ENCODE measurements around the gene DYNLRB2.

Gene DYNLRB2

DNA sequence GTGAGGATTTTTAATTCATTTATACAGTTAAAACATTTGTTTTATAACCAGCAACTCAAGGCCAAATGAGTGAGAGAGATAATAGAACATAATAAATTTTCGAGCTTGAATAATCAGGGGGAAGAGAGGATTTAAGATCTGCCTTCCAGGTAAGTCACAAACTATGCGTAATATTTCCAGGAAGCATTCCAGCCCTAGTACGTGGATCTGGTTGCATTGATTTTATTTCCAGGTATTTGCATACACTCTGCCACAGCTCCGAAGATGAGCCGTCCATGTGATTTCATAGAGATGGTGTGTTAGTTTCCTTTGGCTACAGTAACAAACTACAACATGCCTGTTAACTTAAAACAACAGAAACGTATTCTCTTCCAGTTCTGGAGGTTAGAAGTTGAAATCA, 3.5 kb downstream of the DYNLRB2 start:
- no peak for DNase-seq

DNA sequence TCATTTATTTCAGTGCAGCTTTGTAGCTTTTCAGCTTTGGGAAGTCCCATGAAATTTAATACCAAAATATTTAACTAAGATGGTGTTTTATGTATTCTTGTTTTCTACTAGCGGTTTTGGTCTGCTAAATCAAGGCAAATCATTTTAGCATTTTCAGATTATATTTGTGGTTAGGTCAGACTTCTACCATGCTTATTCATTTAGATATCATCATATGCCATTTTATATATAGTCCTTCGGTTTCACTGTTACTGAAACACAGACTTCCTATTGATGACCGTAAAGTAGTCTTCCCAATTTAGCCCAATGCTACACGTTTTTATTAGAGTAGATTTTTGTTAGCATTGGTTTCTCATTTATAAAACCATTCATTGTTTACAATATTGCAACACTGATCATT, 5.5 kb downstream of the DYNLRB2 start:
- in situ Hi-C loops (cut with HindIII; ENCODE audit: low pct_ligation_motif_present, low pct_unique_long_range_greater_than_20kb, low sequenced_read_pairs) = no loop called here
- no peak for DNase-seq

More for the DNA sequence above, 3.5 kb downstream of the DYNLRB2 start:
- in situ Hi-C loops (cut with HindIII; ENCODE audit: low pct_ligation_motif_present, low pct_unique_long_range_greater_than_20kb, low sequenced_read_pairs) = no loop called here

DNA sequence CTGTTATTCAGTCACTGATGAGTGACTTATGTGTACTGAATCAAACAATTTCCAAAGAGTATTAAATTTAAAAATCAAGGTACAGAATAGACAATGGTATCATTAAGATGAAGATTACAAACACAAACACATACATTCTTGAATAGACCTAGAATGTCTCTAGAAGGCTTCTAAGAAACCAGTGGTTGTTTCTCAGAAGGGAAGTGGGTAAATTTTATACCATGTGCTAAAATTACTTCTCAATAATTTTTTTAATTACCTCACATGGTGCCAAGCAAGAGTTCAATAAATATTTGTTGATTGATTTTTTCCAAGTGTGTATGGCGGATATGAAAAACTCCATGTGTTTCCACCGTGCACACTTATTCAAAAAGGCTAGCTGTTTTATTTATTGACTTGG, 6.4 kb downstream of the DYNLRB2 start:
- DNase-seq = no peak
- in situ Hi-C loops (cut with HindIII; ENCODE audit: low pct_ligation_motif_present, low pct_unique_long_range_greater_than_20kb, low sequenced_read_pairs) = no loop called here

DNA sequence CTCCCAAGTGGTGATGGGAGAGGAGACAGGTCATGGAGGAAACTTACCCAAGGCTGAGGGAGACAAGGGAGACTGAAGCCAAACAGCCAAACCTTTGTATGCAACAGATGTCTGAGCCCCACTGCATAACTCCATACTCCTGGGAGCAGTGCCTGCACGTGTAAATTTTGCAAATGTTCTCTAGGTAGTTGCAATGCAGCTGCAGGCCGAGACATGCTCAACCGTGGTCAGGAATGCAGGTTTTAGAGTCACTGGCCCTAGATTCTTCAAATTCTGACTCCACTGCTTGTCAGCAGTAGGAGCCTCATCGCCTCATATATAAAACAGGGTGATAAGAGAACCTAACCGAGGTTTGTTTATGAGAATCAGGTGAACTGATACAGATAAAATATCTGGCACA, 11.5 kb downstream of the DYNLRB2 start:
- DNase-seq = no peak
- in situ Hi-C loops (cut with HindIII; ENCODE audit: low pct_ligation_motif_present, low pct_unique_long_range_greater_than_20kb, low sequenced_read_pairs) = no loop called here

DNA sequence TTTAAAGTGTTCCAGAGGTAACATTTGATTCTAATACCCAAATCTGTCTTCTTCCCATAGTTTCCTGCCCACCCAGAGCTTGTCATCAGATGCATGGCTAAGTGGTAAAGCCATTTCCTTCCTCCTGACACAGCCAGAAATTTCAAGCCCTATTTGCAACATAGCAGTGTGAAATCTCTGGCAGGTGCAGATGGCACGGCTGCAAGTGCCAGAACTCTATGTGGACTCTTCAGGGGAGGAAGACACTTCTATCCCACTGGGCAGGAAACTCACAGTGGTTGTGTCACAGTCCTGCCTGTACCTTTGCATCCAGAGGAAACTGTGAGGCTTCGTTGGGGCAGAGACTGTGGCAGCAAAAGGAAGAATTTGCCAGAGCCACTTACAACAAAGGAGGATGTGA, 13.2 kb downstream of the DYNLRB2 start:
- no peak for DNase-seq
- in situ Hi-C loops (cut with HindIII; ENCODE audit: low pct_ligation_motif_present, low pct_unique_long_range_greater_than_20kb, low sequenced_read_pairs) = no loop called here

DNA sequence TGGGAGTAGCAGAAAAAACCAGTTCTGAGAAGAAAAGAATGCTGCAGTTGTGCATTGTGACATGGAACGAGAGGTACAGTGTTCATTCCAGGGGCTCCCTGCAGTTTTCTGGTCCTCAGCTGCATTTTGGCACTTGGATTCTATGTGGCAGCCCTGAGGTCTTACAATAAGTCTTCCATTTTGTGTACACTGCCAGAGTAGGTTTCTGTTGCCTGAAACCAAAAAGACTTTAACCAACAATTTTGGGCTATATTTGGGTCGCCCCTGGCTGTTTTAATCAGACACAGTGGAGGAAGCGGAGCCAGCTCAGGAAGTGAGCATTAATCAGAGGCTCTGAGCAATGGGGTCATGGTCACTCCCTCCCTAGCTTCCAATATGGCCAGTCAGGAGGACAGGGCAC, 15.7 kb downstream of the DYNLRB2 start:
- in situ Hi-C loops (cut with HindIII; ENCODE audit: low pct_ligation_motif_present, low pct_unique_long_range_greater_than_20kb, low sequenced_read_pairs) = no loop called here

DNA sequence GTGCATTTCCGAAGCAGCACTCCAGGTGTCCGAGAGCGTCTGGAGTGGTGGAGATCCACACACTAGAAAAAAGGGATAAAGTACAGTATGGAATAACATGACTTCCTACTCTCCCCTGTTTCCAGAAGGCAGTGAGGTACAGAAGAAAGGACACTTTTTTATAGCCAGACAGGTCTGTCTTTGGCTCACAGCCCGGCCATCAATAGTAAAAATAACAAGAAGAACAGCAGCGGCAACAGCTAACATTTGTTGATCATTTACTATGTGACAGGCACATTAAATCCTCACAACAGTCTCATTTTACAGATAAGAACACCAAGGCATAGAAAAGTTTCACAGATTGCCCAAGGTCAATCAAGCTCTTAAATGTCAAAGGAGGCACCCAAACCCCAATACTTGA, 16.2 kb downstream of the DYNLRB2 start:
- DNase-seq = no peak
- in situ Hi-C loops (cut with HindIII; ENCODE audit: low pct_ligation_motif_present, low pct_unique_long_range_greater_than_20kb, low sequenced_read_pairs) = no loop called here

More for the DNA sequence above, 15.7 kb downstream of the DYNLRB2 start:
- no peak for DNase-seq

DNA sequence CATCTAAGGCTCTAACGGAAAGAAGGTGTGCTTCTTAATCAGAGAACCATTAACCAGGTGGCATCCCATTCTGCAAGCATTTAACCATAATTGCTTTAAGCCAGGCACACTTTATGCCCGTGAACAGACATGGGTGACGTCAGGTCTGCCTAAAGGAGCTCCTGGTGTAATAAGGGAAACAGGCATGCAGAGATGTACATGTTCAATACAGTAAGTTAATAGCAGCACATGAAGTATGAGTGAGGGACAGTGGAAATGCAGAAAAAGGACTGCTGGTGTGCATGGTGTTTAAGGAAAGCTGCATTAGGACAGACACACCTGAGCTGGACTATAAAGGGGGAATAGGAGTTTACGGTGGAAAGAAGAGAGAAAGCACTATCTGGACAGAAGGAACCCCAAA, 18.6 kb downstream of the DYNLRB2 start:
- in situ Hi-C loops (cut with HindIII; ENCODE audit: low pct_ligation_motif_present, low pct_unique_long_range_greater_than_20kb, low sequenced_read_pairs) = no loop called here
- no peak for DNase-seq

DNA sequence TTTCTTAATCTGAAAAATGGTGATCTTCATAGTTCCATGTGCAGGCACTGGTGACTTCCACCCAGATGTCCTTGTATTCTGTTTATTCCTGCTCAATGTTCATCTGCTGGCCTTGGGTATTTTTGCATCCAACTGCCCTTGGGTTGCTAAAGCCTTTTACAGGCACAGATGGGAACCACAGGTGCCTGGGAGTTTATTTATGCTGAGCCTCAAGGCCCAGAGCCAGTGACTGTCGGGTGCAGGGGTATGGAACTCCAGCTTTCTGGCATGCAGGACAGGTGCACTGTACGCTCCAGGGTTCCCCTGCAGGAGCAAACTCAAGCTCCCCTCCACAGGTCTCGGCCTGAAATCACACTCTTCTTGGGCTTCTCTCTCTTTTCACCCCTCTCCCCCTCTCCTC, 22.3 kb downstream of the DYNLRB2 start:
- in situ Hi-C loops (cut with HindIII; ENCODE audit: low pct_ligation_motif_present, low pct_unique_long_range_greater_than_20kb, low sequenced_read_pairs) = no loop called here
- DNase-seq = no peak

DNA sequence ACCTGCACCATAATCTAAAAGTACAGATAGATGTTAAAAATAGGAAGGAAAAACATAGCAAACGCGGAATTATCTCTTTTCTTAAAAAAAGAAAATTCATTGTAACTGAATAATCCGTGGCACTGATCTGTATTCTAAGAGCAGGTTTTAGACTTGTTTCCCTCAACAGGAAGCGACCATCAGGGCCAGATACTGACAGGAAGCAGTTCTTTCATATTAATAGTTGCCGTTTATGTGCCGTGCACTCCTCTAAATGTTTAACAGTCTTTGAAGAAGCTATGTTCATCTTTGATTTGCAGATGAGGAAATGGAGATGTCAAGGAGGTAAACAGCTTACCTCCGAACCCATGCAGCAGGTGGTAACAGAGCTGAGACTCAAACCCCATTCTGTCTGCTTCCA, 23.6 kb downstream of the DYNLRB2 start:
- in situ Hi-C loops (cut with HindIII; ENCODE audit: low pct_ligation_motif_present, low pct_unique_long_range_greater_than_20kb, low sequenced_read_pairs) = no loop called here
- DNase-seq = no peak

DNA sequence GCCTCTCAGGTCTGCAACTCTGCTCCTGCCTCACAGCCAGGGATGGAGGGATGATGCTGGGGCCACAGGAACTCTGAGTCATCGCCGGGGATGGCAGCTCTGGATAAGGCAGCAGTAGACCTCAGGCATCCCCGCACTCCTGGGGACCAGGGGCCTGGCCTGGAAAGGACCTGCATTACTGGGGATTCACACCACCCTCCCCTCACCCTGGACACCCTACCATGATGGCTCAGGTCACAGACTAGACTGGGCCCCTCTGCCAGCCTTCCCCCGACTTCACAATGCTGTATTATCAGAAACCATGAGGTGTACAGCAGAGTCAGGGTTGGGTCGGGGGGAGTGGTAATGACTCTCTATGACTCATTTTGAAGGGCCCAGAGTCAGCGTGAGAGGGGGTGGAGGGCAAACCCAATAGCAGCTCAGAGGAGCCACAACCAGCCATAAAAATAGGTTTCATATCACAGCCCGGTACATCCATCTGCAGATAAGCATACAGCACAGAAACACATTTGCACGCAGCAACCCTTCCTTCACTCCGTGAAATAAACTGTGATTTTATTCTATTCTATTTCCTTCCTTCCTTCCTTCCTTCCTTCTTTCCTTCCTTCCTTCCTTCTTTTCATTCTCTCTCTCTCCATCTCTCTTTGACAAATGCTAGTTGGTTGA, 28.8 kb downstream of the DYNLRB2 start:
- in situ Hi-C loops (cut with HindIII; ENCODE audit: low pct_ligation_motif_present, low pct_unique_long_range_greater_than_20kb, low sequenced_read_pairs) = no loop called here
- DNase-seq = peak; percentile 29

DNA sequence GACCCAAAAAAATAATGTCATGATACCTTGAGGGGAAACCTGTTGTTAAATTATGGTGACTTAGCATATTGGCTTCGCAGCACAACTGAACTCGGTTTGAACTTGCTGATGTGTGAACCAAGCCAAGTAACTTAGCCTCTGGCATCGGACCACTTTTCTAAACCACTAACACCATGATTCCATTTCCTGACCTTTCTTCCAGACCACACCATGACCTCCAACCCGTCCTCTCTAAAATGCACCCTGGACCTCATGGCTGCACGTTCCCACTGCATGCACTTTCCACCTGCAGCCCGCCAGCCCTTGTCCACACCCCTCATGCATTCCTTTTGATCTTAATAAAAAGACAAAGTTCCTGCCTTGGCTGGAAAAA, 29.3 kb downstream of the DYNLRB2 start:
- no peak for DNase-seq
- in situ Hi-C loops (cut with HindIII; ENCODE audit: low pct_ligation_motif_present, low pct_unique_long_range_greater_than_20kb, low sequenced_read_pairs) = no loop called here

DNA sequence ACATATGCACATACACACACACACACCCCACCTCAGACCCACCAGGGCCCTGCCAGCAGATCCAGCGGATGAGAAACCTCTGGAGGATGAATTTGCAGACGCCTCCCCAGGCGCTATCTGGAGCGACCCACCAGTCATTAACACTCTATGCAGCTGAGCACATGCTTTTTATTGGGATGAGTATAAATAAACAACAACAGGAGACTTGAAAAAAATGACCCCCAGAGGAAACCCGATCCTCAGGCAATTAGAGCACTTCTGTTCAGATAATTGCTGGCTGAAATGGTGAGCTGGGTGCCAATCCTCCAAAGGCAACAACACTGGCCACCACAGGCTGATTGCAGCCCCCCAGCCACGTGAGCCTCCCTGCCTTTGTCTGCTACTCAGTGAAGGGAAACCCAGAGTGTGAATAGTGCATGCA, 32.9 kb downstream of the DYNLRB2 start:
- in situ Hi-C loops (cut with HindIII; ENCODE audit: low pct_ligation_motif_present, low pct_unique_long_range_greater_than_20kb, low sequenced_read_pairs) = no loop called here
- DNase-seq = no peak

DNA sequence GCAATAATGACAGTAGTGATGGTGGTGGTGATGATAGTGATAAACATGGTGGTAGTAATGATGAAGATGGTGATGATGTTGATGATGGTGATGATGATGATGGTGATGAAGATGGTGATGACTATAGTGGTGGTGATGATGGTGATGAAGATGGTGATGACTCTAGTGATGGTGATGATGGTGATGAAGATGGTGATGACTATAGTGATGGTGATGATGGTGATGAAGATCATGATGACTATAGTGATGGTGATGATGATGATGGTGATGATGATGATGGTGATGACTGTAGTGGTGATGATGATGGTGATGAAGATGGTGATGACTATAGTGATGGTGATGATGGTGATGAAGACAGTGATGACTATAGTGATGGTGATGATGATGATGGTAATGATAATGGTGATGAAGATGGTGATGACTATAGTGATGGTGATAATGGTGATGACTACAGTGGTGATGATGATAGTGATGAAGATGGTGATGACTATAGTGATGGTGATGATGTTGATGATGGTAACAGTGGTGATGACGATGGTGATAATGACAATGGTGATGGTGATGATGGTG, 35.6 kb downstream of the DYNLRB2 start:
- no peak for DNase-seq
- in situ Hi-C loops (cut with HindIII; ENCODE audit: low pct_ligation_motif_present, low pct_unique_long_range_greater_than_20kb, low sequenced_read_pairs) = no loop called here

DNA sequence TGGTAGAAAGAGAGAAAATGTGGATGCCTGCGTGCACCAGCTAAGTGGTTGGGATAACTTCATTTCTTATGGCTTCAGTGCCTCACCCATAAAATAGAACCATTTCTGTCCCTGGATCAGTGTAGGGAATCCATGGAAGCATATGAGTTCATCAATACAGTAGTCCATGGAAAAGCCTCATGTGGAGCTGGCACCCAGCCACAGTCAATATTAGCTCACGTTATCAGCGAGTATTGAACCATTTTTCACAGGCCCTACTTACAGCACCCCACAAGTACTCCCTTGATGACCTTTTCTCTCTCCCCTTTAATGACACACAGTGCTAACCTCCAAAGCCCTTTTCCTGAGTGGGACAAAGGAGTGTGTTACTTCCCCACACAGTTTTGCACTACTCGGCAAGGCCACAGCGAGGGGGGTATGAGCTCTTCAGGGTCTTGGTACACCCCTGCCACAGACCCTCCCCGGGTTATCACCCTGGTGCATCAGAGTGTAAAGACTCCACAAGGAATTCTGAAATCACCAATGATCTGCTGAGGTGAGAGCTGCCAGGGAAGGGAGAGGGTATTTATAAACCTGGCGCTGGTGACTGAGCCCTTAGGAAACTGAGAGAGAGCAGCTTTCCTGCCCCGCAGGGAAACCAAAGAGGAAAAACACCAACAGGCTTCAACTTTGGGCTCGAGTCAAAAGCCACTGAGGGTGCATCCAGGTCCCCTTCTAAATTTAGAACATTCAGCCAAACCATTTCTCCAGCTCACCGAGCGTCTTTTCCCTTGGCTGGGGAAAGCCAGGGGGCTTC, 36.9 kb downstream of the DYNLRB2 start:
- no peak for DNase-seq

DNA sequence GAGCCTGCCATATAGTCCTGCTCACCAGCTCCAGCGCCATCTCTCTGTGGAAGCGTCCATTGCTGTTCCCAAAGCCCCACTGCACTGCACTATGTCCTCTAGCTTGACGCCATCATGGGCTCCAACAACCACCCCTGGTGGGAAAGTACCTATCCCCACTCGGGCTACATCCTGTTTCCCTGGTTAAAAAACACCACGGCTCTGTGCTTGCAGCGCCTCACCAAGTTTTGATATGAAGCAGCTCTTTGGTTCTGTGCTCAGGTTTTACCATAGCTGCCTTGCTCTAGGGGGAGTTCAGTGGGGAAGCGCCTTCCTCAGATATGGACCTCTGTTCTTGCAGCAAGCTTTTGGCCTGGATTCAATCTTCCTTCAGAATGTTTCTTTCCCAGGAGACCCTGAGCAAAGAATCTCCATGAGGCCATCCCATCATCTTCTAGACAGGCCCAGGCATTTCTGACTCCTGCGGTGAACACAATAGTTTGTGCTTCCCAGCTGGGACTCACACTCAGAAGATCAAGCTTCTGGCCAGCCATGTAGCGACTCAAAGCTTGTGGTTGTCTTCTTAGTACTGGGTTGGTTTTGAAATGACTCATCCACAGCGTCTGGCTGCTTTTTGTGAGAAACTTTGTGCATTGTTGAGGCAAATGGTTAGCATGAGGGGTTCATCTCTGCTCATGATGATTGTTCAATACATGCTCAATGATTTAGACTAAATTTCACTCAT, 39.5 kb downstream of the DYNLRB2 start:
- DNase-seq = no peak
- in situ Hi-C loops (cut with HindIII; ENCODE audit: low pct_ligation_motif_present, low pct_unique_long_range_greater_than_20kb, low sequenced_read_pairs) = no loop called here

More for the DNA sequence above, 36.9 kb downstream of the DYNLRB2 start:
- in situ Hi-C loops (cut with HindIII; ENCODE audit: low pct_ligation_motif_present, low pct_unique_long_range_greater_than_20kb, low sequenced_read_pairs) = no loop called here

DNA sequence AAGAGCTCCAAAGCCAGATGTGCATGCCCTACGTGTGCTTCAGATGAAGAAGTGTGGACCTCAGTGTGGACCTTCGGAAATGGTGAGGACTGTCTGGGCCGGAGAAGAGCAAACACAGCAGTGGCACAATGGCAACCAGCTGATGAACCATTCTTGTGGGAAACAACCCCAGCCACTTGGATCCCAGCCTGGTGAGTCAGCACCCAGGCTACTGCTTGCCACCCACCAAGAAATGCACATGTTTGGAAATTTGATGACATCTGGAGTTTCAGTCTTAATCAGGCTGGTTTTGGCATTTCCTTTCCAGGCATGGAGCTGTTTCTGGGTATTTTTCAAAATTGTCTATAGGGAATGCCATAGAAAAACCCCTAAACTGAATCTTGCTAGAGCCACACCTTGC, 42.7 kb downstream of the DYNLRB2 start:
- in situ Hi-C loops (cut with HindIII; ENCODE audit: low pct_ligation_motif_present, low pct_unique_long_range_greater_than_20kb, low sequenced_read_pairs) = no loop called here
- DNase-seq = no peak

DNA sequence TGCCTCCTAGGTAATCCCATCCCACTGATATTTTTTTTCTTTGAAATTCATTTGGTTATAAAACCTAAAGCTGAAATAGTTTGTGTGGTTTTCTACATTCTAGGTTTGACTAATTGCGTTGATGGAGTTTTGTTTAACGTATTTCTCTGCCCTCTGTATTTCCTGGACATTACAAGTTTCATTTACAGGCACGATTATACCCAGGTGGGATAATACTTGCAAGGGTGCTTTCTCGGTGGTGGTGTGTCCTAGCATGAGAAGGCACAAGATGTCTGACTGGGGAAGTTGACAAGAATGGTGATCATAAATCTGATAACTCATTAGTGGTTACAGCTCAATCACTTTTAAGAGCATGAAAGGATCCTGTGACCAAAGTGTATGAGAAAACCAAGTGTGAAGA, 45.0 kb downstream of the DYNLRB2 start:
- DNase-seq = no peak
- in situ Hi-C loops (cut with HindIII; ENCODE audit: low pct_ligation_motif_present, low pct_unique_long_range_greater_than_20kb, low sequenced_read_pairs) = no loop called here

DNA sequence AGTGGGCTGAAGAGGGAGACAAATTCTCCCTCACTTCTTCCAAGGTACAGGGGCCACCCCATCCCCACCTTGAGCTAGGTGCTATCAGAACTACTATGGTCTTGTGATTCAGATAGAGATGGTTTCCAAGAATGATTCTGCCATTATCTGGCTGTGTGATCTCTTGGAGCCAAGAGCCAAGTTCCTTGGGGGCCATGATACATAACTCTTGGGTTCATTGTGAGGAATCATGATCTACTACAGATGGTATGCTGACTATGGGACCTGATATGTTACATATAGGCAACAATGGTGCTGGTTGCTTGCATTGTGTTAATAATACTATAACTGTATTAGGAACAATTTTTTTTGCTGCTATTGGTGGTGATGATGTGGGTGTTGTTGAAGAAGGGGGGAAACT, 45.7 kb downstream of the DYNLRB2 start:
- in situ Hi-C loops (cut with HindIII; ENCODE audit: low pct_ligation_motif_present, low pct_unique_long_range_greater_than_20kb, low sequenced_read_pairs) = no loop called here
- no peak for DNase-seq
